NCI-H2081 treated with DMSO at 0.1 percent for 48 hours (cell line): ENCODE results near the gene SERPING1.
A peak's percentile ranks its signal among the peaks of the same experiment; 100 is the strongest.
"Not testable (repeated sequence)": the region's sequence is repeated elsewhere in the genome, so short reads cannot be mapped to it uniquely, and the experiment has no call there.

Source experiments
- DNase-seq: peaks from one replicate; lab custom pipeline; 2025; lab: John Stamatoyannopoulos, UW

The SERPING1 gene

DNA sequence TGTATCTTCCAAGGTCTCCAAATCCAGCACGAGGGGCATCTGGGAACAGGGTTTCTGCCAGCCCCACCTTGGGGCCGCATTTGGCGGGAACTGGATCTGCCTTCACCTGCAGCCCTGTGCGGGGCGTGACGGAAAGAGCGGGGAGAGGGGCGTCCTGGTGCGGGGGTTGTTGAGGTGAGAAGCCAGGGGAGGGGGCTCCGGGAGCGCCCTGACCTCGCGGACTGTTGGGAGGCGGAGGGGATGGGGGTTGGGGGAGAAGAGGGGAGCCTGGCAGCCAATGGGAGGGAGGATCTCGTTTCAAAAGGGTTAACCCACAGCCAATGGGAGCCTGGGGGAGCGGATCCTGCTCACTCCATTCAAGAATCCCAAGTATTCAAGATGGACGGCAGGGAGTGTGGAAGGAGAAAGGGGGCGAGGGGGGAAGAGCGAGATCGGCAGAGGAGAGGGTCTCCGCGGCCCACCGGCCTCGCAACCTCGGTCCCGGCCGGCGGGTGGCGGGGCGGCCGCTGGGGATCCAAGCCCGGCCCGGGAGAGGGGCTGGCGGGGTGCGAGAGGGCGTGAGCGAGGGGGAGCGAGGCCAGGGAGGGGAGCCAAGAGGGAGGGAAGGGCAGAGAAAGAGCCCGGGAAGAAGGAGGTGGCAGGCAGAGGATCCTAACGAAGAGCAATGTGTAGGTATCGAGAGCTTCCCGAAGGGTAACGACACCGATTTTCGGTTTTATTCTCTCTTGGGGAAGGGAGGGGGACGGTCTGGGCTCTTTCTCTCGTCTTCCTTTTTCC, 40.7 kb downstream of the SERPING1 start:
- DNase-seq: no peak

GRCh38 chr11:57638811-57639320, 41.4 kb downstream of the SERPING1 start:
- DNase-seq: no peak

DNA sequence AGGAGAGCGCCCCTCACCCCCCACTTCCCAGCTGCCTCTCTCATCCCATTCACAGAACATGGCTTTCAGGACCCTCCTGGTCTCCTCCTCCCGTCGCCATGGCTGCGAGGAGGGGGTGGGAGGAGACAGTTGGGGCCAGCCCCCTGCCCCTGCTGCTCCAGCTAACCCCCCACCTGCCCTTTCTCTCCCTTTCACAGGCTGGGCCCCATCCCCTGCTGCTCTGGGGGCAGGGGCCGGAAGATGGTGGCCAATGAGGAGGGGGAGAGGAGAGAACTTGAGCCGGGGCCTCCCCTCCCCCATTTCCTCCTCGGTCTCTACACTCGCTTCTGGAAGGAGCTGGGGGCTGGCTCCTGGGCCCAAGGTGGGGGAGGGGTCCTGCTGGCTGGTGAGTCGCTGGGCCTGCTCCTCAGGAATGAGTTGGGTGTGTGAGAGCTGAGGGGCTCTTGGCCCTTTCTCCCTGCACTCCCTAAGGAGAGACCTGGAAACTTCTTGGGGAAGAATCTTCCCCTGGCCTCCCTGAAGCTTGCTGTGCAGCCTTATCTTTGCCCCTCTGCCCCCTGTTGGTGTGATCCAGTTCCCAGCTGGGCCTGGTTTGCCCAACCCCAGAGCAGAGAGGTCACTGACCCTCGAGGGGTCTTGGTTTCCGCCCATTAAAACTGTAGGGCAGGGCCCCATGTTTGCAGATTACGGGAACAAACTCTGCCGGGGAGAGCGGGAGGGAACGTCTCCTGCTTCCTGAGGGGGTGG, 42.0 kb downstream of the SERPING1 start:
- no peak for DNase-seq

DNA sequence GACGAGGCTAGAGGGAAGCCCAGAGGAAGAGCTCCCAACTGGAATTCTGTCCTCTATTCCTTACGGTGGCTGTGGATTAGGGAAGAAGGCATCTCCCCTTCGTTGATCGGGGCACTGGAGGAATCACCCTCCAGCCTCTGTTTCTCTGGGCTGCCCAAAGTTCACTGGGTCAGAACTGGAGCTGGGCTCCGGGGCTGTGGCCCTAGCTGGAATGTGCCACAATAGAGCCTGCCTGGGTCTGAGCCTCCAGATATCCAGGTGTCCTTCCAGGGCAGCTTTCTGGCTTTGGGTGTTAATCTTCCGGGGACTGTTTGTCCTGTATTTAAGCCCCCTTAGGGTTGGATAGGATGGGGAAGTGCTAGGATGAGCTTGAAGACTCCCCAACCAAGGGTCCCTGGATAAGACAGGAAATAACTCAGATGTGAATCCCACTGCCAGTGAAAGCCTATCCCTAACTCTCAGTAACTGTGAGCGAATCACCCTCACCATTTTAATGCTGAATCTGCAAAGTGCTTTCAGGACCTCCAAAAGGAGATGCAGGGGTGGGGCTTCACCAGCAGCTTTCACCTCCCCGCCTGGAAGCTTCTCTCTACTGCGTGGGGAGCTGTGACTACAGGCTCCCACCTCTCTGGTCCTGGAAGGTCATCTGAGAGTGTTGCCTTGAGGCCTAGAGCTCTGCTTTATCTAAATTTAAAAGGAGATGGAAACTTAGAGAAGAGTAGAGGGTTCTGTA, 42.7 kb downstream of the SERPING1 start:
- DNase-seq: no peak

- peak; percentile 23 for DNase-seq
Measured at GRCh38 chr11:57641011-57641807, 43.7 kb downstream of the SERPING1 start.

GRCh38 chr11:57643802-57644201, 46.3 kb downstream of the SERPING1 start:
- DNase-seq: no peak

- DNase-seq: no peak
Measured at GRCh38 chr11:57644748-57645688, 47.5 kb downstream of the SERPING1 start.

DNA sequence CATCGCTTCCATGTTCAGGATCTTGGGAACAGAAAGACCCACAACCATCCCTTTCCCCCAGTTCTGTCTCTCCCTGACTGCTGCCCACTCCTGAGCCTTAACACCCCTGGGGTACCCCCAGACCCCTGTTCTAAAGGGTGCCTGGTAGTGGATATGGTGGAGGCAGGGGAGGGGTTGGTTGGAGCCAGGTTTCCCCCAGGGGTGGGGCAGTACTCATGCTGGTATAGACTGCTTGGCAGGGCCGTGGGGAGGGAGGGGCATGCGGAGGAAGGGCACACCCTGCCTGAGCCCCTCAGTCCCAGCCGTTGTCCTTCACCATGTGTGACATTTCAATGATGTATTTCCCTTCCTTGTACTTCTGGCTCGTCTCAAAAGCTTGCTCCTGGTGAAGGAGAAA, 48.2 kb downstream of the SERPING1 start:
- DNase-seq: no peak

DNA sequence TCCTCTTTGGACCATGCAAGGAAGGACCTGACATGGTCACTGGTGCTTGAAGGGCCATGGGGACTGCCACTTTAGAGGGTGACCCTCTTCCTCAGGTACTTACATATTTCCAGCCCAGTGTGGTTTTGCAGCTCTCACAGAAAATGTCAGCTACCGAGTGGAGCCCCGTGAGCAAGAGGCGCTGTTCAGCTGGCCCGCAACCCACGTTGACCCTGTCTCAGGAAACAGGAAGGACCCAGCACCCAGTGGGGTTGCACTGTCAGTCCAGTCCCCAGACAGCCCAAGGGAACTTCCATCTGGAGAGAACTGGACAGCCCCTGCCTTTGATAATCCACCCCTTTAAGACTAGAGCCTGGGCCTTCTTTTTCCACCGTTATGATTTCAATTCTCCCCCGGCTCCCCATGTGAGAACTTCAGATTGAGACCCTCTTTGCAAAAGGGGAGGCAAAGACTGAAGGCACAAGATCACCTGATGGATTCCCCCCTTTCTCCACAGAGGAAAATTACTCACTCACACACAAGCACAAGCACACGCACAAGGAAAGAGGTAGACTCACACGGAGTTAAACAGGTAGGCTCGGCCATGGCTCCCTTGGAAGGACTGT, 48.8 kb downstream of the SERPING1 start:
- no peak for DNase-seq

DNA sequence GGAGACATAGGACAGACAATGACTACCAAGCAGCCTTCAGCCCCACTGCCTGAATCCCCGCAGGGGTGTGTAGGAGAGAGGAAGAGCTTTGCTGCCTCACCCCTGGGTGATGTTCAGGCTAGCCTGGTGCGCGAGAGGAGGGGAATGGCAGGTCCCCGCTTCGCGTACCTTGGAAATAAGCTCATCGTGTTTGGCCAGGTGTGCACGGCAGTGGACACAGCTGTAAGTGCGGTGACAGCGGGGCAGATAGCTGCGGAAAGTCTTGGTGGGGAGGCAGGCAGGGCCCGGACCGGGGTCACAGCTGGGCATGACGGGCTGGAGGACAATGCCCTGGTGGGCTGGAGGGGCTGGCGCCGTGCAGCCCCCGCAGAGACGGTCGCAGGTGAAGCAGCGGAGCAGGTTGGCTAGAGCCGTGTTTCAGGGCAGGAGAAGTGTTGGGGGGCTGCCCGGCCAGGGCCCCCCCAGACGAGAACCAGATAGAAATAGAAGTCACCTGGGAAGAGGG, 49.4 kb downstream of the SERPING1 start:
- DNase-seq: no peak

- no peak for DNase-seq
Measured at GRCh38 chr11:57647372-57647771, 49.9 kb downstream of the SERPING1 start.

- no peak for DNase-seq
Measured at GRCh38 chr11:57647960-57648800, 50.7 kb downstream of the SERPING1 start.

DNA sequence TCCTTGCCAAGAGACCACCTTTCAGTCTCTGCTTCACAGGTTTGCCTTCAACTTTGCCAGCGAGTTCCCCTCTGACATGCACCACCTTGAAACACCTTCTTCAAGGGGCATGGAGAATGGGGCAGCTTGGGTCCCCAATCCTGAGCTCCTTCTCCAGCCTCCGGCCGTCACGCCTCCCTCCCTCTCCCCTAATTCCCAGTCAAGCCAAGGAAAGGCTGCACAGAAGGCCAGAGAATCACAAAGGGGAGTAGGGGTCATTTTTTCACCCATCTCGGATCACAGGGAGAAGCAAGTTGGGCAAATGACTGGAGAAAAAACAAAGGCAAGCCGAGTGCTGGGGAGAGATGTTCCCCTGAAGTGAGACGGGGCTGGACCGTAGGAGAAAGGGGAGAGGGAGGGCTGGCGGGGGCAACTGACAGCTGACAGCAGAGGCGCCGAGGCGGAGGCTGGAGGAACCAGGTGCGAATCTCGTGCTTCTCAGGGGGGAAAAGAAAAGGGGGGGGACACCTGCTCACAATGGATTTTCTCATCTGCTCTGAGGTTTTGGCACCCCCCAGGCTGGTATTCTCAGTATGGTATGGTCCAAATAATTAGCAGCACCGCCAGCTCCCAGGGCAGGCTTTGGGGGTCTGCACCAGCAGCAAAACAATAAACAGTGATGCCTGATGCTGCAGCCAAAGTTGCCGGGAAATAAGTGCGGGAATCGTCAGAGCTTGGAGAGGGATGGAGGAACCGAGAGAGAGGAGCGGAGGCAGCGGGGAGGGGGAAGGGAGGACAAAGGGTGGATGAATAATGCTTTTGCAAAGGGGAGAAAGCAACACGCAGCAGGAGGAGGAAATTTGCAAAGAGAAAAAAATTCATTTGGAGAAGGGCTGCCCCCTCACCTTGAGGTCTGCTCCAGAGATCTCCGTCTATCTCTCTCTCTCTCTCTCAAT, 51.6 kb downstream of the SERPING1 start:
- no peak for DNase-seq

- no peak for DNase-seq
Measured at GRCh38 chr11:57649826-57650738, 52.6 kb downstream of the SERPING1 start, which contains the start of gene YPEL4. TSS of gene YPEL4 (minus strand) at chr11:57649912. CDS start at chr11:57647107, 2,805 bp downstream.

- DNase-seq: no peak
Measured at GRCh38 chr11:57650739-57651090, 53.2 kb downstream of the SERPING1 start.

DNA sequence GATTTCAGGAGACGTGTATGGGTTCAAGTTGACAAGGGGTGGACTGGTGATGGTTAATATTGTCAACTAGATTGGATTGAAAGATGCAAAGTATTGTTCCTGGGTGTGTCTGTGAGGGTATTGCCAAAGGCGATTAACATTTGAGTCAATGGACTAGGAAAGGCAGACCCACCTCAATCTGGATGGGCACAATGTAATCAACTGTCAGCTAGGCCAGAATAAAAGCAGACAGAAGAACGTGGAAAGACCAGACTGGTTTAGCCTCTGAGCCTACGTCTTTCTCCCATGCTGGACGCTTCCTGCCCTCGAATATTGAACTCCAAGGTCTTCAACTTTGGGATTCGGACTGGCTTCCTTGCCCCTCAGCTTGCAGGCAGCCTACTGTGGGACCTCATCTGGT, 53.9 kb downstream of the SERPING1 start:
- no peak for DNase-seq

DNA sequence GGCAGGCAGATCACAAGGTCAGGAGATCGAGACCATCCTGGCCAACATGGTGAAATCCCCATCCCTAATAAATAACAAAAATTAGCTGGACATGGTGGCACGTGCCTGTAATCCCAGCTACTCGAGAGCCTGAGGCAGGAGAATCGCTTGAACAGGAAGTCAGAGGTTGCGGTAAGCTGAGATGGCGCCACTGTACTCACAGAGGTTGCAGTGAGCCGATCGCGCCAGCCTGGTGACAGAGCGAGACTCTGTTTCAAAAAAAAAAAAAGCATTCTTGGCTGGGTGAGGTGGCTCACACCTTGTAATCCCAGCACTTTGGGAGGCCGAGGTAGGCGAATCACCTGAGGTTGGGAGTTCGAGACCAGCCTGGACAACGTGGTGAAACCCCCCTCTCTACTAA, 54.7 kb downstream of the SERPING1 start:
- not testable (repeated sequence) for DNase-seq
